ENCODE data around the gene USP32.
A peak's percentile ranks its signal among the peaks of the same experiment; 100 is the strongest.

USP32 gene

DNA sequence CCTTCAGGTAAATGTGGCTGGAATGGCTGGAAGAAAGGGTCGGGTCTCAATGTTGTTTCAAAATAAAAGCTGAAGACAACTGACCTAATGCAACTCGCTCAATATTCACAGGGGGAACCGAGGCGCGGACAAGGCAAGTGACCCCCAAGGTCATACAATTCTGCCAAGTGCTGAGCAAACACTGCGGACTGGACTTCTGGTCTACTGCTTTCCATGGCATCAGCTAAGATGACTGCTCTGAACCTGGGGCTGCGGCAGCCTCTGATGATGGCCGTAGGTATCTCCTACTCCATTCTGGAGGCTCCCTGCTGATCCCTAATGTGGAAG lies 220.2 kb downstream of the USP32 start:
- no peak for DNase-seq (ENCODE audit: low spot score)

DNA sequence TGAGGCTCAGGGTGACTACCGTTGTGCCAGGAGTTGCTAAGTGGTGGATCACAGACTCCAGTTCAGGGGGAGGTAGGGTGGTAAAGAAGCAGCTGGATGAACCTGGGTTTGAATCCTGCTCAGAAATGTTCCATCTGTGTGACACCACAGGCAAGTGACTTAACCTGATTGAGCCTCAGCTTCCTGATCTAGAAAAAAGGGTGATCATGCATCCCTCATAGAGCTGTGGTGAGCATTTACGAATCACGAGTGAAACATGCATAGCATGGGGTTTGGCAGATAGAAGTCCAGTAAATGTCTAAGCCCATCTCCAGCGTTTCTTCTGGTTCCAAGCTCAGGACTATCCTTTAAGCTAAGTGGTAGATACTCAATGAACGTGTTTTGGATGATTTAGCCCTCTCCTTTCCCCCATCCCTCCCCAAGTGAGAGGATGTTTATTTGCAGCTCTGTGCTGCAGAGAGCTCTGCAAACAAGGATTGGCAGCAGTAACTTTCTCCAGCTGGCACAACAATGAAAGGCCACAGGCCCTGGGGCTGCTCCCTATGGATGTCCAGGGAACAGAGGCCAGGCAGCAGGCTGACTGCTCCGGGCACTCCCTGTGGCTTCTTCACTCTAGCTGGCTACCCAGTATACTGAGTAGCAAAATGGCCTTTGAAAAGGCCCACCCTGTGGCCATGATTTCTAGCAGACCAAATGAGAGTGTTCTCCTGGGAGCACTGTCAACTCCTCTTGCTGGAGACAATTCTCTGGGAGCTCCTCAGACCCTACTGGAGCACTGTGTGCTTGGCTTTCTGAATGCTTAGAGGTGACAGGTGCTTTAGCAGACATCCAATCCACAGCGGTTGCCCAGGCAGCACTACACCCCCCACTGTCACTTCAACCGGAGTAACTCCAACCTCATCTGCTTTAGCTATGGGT lies 220.8 kb downstream of the USP32 start:
- DNase-seq (ENCODE audit: low spot score) = peak; percentile 75

- DNase-seq (ENCODE audit: low spot score) = peak; percentile 33
These were observed 221.8 kb downstream of the USP32 start for GRCh38 chr17:60169921-60170817.

GRCh38 chr17:60168654-60169053 lies 223.3 kb downstream of the USP32 start:
- no peak for DNase-seq (ENCODE audit: low spot score)

DNA sequence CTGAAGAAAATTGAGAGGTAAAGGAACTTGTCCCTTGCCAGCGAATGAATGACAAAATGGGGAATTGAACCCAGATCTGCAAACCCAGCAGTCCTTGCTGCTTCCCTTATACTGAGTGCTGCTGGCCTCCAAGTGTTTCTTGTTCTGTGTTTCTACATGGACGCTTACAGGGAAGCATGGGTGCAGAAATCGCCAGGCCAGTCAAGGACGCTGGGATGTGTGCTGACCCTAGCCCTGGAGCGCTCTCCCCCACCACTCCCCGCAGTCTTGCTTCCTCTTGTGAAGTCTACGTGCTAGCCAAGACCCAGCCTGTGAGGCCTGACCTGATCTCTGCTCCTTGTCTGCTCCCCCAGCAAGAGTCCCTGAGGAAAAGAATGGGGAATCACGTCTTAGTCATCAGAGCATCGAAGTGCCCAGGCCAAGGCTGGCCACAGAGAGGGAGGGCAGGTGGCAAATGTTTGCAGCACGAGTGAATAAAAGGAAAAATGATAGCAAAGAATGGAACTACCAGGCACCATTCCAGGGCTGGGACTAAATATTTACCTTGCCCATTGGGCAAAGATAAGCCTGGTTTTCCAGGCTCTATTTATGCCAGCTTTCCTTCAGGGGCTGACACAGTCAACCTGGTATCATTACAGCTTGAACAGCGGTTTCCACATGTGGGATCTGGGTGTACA lies 224.7 kb downstream of the USP32 start:
- DNase-seq (ENCODE audit: low spot score) = peak; percentile 28

- DNase-seq (ENCODE audit: low spot score) = no peak
These were observed 226.0 kb downstream of the USP32 start for GRCh38 chr17:60165971-60166370.

GRCh38 chr17:60165223-60165622 lies 226.7 kb downstream of the USP32 start:
- no peak for DNase-seq (ENCODE audit: low spot score)

GRCh38 chr17:60164697-60165096 lies 227.2 kb downstream of the USP32 start:
- DNase-seq (ENCODE audit: low spot score) = no peak

GRCh38 chr17:60164164-60164563 lies 227.8 kb downstream of the USP32 start:
- DNase-seq (ENCODE audit: low spot score) = no peak

DNA sequence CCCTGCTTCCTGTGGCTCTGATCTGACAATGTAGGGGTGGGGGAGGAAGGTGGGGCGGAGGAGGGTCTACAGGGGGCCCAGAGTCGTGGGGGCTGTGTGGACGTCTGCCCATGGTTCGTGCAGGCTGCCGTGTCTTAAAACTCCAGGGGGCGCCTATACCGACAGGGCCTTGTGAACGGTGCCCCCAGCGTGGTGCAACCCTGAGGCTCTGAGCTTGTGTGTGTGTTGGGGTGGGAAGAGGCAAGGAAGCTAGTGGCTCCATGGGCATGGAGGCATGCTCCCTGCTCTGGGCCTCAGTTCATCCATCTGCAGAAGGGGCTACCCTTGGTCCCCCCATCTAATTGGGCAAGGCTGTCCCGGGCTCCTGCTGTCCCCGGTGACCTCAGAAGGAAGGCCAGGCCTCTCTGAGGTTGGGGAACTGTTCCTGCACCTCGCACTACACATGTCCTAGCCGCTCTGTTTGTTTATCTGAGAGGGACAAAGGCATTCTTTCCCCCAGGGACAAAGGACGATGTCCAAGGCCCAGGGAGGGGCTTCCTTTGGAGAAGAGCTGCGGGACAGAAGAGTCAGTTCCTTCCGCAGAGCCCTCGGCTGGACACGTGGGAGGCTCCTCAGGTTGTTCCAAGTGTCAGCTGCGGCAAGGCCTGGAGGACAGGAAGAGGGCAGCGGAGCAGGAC lies 228.7 kb downstream of the USP32 start:
- no peak for DNase-seq (ENCODE audit: low spot score)

DNA sequence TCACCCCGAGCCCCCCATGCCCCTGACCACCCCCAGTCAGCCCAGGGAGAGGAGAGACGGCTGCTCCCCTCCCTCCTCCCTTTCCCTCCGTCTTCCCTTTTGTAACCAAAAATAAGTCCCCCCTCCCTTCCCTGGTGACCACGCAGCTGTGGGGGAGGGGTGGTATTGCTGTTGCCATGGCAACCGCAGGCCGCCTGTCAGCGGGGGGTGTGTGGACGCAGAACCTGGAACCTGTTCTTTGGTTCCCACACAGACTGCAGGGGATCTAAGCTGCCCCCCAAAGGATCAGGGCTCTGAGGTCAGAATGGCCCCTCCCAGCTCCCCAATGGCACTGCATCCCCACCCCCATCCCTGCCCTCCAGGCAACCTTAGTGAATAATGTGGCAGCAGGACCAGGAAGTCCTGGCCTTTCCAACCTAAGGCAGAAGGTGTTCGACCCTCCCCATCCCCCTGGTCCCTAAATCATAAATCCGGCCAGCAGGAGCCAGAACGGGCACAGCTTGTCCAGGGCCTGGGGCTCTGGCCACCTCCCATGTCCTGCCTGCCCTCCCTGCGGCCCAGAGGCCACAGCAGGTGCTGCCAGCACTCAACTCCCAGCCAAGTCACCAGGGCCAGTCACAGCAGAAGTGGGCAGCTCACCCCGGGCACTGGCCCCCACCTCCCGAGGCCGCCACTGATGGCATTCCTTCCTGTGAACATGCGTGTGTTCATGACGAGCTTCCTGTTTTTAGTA lies 230.2 kb downstream of the USP32 start:
- DNase-seq (ENCODE audit: low spot score) = no peak

DNA sequence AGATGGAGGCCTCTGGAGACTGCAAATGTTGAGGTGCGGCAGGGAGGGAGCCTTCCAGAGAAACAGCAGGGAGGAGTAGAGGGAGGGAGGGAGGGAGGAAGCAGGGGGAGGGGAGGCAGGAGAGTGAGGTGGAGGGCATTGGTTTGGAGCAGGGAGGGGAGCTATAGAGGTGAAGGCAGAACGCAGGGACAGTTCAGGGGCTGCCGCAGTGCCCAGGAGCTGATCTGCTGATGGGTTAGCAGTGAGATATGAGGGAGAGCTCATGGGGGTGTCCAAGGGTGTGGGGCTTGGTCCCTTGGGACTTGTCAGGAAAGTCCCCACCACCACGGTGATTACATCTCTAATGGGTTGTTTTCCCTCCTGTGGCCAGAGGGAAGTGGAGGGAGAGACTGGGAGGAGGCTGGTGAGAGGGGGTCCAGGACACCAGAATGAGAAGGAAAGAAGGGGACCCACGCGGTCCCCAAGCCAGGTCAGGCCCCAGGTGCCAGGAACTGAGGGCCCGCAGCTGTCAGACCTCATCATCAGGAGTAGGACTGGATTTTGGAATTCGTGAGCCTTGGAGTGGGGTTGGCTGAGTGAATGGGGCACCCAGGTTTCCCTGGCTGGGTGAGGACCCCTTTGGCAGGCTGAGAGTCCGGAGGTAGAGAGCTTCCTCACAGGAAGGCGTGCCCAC lies 231.0 kb downstream of the USP32 start:
- no peak for DNase-seq (ENCODE audit: low spot score)

DNA sequence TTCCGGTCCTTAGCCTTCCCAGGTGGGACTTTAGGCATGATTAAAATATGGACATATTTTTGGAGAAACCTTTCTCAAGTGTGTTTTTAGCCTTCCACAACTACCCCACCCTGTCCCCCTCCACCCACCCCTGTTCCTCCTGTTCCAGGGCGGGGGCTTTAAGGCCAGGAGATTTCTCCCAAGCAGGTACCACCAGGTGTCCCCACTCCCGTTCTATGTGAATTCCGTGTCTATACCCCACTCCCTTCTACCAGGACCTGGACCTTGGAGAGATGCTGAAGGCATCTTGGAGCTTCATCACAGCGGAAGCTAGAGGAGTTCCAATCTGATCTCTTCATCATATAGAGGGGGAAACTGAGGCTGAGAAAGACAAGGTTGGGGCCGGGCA lies 232.5 kb downstream of the USP32 start:
- no peak for DNase-seq (ENCODE audit: low spot score)

- peak; percentile 1 for DNase-seq (ENCODE audit: low spot score)
These were observed 233.0 kb downstream of the USP32 start for GRCh38 chr17:60158751-60159478.

- DNase-seq (ENCODE audit: low spot score) = no peak
These were observed 234.4 kb downstream of the USP32 start for GRCh38 chr17:60157487-60158040.

- no peak for DNase-seq (ENCODE audit: low spot score)
These were observed 235.2 kb downstream of the USP32 start for GRCh38 chr17:60156746-60157145.

DNA sequence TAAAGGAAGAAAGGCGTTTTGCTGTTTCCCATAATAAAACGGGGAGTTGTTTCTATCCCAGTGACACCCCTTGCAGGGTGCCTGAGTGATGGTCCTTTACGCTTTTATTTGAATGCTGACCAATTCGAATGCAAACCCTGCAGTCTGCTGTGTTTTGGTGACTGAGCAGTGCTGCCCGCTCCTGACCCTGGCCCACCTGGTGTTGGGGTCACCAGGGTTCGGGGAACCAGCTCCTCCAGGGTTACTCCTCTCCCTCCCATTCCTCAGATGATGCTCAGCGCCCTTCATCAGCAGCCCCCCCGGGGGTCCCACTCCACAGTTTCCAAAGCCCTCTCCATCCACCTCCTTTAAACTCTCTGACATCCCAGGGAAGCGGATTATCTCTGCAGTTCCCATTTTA lies 236.1 kb downstream of the USP32 start:
- DNase-seq (ENCODE audit: low spot score) = no peak

GRCh38 chr17:60155427-60155814 lies 236.5 kb downstream of the USP32 start:
- no peak for DNase-seq (ENCODE audit: low spot score)

- DNase-seq (ENCODE audit: low spot score) = peak; percentile 56
These were observed 237.1 kb downstream of the USP32 start for GRCh38 chr17:60154616-60155426.

All from Ammon's horn (tissue), 1 donor.